Measurements from ENCODE around the gene AFF4. TPM values are rescaled to one million over a fixed set of nuclear protein-coding genes. Genes with fewer than 3 reads are reported as not detected.
A peak's percentile ranks its signal among the peaks of the same experiment; 100 is the strongest.

Gene AFF4
- total and polyA plus RNA-seq, 12 donors: 9.7 to 158 (median 83.0) TPM

DNA sequence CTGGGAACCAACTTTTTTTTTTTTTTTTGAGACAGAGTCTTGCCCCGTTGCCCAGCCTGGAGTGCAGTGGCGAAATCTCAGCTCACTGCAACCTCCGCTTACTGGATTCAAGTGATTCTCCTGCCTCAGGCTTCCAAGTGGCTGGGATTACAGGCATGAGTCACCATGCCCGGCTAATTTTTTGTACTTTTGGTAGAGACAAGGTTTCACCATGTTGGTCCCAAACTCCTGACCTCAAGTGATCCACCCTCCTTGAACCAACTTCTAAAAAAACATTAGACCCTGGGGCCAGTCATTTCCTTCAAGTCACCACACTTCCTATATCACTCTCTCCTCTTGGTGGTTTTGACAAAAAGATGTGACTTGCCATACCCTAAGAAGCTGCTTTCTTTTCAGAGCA is 122.1 kb downstream of the AFF4 start:
- WGBS, 4 donors: 68 to 82% (median 74%) methylated on average over 4 of the region's 4 CpGs
- Histone ChIP-seq H3K27ac (no peak overlapping the region), H3K27me3 (no peaks in the 10 kb centered on the region), H3K36me3 (replicated peaks in 1 of 2) (no peaks in the 10 kb centered on the region), H3K9me3 (replicated peaks in 1 of 3) (no peaks in the 10 kb centered on the region), H3K4me1 (replicated peaks in 1 of 2) (no peaks in the 10 kb centered on the region), H3K4me3 (no peak overlapping the region)
- TF ChIP-seq, protein P1, sequence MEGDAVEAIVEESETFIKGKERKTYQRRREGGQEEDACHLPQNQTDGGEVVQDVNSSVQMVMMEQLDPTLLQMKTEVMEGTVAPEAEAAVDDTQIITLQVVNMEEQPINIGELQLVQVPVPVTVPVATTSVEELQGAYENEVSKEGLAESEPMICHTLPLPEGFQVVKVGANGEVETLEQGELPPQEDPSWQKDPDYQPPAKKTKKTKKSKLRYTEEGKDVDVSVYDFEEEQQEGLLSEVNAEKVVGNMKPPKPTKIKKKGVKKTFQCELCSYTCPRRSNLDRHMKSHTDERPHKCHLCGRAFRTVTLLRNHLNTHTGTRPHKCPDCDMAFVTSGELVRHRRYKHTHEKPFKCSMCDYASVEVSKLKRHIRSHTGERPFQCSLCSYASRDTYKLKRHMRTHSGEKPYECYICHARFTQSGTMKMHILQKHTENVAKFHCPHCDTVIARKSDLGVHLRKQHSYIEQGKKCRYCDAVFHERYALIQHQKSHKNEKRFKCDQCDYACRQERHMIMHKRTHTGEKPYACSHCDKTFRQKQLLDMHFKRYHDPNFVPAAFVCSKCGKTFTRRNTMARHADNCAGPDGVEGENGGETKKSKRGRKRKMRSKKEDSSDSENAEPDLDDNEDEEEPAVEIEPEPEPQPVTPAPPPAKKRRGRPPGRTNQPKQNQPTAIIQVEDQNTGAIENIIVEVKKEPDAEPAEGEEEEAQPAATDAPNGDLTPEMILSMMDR (IDR thresholded peaks at IDR 0.05): no peak
- TF ChIP-seq POLR2A (IDR thresholded peaks at IDR 0.05): no peak
- intact Hi-C loops (cut with DNase I): no loop called here
- peak in 1 of 7 donors; percentile 13 for DNase-seq

- no peak for TF ChIP-seq POLR2A (IDR thresholded peaks at IDR 0.05)
- TF ChIP-seq, protein P1 (IDR thresholded peaks at IDR 0.05): no peak
- H3K27me3 ChIP-seq: no peaks in the 10 kb centered on the region
- H3K4me3 ChIP-seq: no peak overlapping the region
- intact Hi-C loops (cut with DNase I): no loop called here
- no peak for DNase-seq
- H3K4me1 ChIP-seq (replicated peaks in 1 of 2): no peaks in the 10 kb centered on the region
- no peaks in the 10 kb centered on the region for H3K36me3 ChIP-seq (replicated peaks in 1 of 2)
- no peak overlapping the region for H3K27ac ChIP-seq
- no peaks in the 10 kb centered on the region for H3K9me3 ChIP-seq (replicated peaks in 1 of 3)
- WGBS, 4 donors: 45 to 78% (median 53%) methylated on average over 1 of the region's 1 CpG
Measured at GRCh38 chr5:132840896-132841295, 122.5 kb downstream of the AFF4 start.

GRCh38 chr5:132840313-132840712 is 123.1 kb downstream of the AFF4 start:
- Histone ChIP-seq H3K36me3 (replicated peaks in 1 of 2) (no peaks in the 10 kb centered on the region), H3K27ac (no peak overlapping the region), H3K9me3 (replicated peaks in 1 of 3) (no peaks in the 10 kb centered on the region), H3K4me1 (replicated peaks in 1 of 2) (no peaks in the 10 kb centered on the region), H3K27me3 (no peaks in the 10 kb centered on the region), H3K4me3 (no peak overlapping the region)
- DNase-seq: no peak
- intact Hi-C loops (cut with DNase I): no loop called here
- TF ChIP-seq, protein P1 (IDR thresholded peaks at IDR 0.05): no peak
- TF ChIP-seq POLR2A (IDR thresholded peaks at IDR 0.05): no peak
- WGBS, 4 donors: 58 to 74% (median 71%) methylated on average over 3 of the region's 3 CpGs

GRCh38 chr5:132839426-132840301 is 123.8 kb downstream of the AFF4 start:
- WGBS, 4 donors: 80 to 84% (median 81%) methylated on average over 8 of the region's 8 CpGs
- intact Hi-C loops (cut with DNase I): no loop called here
- peak overlapping the region in 1 of 5 donors; percentile 12 for H3K27ac ChIP-seq

More at GRCh38 chr5:132839426-132840301, 123.8 kb downstream of the AFF4 start:
- no peak overlapping the region for H3K4me3 ChIP-seq
- no peaks in the 10 kb centered on the region for H3K9me3 ChIP-seq (replicated peaks in 1 of 3)
- no peaks in the 10 kb centered on the region for H3K36me3 ChIP-seq (replicated peaks in 1 of 2)
- no peaks in the 10 kb centered on the region for H3K4me1 ChIP-seq (replicated peaks in 1 of 2)
- DNase-seq: no peak
- H3K27me3 ChIP-seq: no peaks in the 10 kb centered on the region
- TF ChIP-seq, protein P1 (IDR thresholded peaks at IDR 0.05): no peak
